DND-41 (cell line): Measurements from ENCODE around the gene ENHO.

Source experiments
- CTCF ChIP-seq: IDR thresholded peaks from 2 replicates; pipeline ENCODE4 v1.5.1; 2012; ENCODE audit warnings: borderline replicate concordance, low read length, moderate library complexity, mild to moderate bottlenecking; ENCODE audit not compliant: poor library complexity, severe bottlenecking; ENCODE audit errors: extremely low read depth
- EZH2 ChIP-seq: IDR thresholded peaks from 3 replicates; pipeline ENCODE4 v1.6.1; 2012; ENCODE audit warnings: borderline replicate concordance, low read depth, mild to moderate bottlenecking, moderate library complexity, low read length, inconsistent platforms; ENCODE audit not compliant: severe bottlenecking

- no peak for TF ChIP-seq CTCF
- TF ChIP-seq EZH2 = no peak
Observed at GRCh38 chr9:34493972-34494535, 28.7 kb downstream of the ENHO start.
